Kidney epithelial cell (primary cell): ENCODE results near the gene ATOH8. TPM values are rescaled to one million over a fixed set of nuclear protein-coding genes. Genes with fewer than 3 reads are reported as not detected.

Experiments used
- DNase-seq: peaks from one replicate; pipeline ENCODE4 v3.0.0-alpha.2; 2010; ENCODE audit warnings: low read depth
- H3K27me3 ChIP-seq: 2 replicates; pipeline ENCODE4 v1.6.0; 2011; ENCODE audit warnings: low read length; ENCODE audit not compliant: control insufficient read depth, insufficient read depth
- H3K36me3 ChIP-seq: 2 replicates; pipeline ENCODE4 v1.5.1; 2011; ENCODE audit warnings: low read length; ENCODE audit not compliant: control insufficient read depth, insufficient read depth
- H3K4me3 ChIP-seq: 2 replicates; pipeline ENCODE4 v1.5.1; 2011; ENCODE audit warnings: low read depth, mild to moderate bottlenecking, control low read depth, low read length
- total RNA-seq: library from RNA; depleted of rRNA; stranded (reverse); fragments of >200 nt; gene quantifications from 2 replicates; pipeline ENCODE4 v1.2.3, GENCODE V29; 2015
- TF ChIP-seq, protein P1 (sequence below): IDR thresholded peaks from 2 replicates; pipeline ENCODE4 v1.5.1; 2011; ENCODE audit warnings: mild to moderate bottlenecking, moderate library complexity, low read length, control low read depth, inconsistent platforms; ENCODE audit not compliant: insufficient read depth, poor library complexity, severe bottlenecking

ATOH8 gene, protein sequence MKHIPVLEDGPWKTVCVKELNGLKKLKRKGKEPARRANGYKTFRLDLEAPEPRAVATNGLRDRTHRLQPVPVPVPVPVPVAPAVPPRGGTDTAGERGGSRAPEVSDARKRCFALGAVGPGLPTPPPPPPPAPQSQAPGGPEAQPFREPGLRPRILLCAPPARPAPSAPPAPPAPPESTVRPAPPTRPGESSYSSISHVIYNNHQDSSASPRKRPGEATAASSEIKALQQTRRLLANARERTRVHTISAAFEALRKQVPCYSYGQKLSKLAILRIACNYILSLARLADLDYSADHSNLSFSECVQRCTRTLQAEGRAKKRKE
- 0.41 and 1.0 TPM in 2 replicates for total RNA-seq

GRCh38 chr2:85753525-85754312 is at the start of gene ATOH8:
TSS of gene ATOH8 (plus strand) at chr2:85753991. CDS start at chr2:85754190, 199 bp downstream.
- no peaks in the 10 kb centered on the region for H3K36me3 ChIP-seq
- H3K27me3 ChIP-seq, result peaks cover 67% of the 10 kb centered on the region
- DNase-seq, result no peak
- peak within 1 kb of the TSS; percentile 42 for H3K4me3 ChIP-seq
- TF ChIP-seq, protein P1, sequence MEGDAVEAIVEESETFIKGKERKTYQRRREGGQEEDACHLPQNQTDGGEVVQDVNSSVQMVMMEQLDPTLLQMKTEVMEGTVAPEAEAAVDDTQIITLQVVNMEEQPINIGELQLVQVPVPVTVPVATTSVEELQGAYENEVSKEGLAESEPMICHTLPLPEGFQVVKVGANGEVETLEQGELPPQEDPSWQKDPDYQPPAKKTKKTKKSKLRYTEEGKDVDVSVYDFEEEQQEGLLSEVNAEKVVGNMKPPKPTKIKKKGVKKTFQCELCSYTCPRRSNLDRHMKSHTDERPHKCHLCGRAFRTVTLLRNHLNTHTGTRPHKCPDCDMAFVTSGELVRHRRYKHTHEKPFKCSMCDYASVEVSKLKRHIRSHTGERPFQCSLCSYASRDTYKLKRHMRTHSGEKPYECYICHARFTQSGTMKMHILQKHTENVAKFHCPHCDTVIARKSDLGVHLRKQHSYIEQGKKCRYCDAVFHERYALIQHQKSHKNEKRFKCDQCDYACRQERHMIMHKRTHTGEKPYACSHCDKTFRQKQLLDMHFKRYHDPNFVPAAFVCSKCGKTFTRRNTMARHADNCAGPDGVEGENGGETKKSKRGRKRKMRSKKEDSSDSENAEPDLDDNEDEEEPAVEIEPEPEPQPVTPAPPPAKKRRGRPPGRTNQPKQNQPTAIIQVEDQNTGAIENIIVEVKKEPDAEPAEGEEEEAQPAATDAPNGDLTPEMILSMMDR, result no peak

DNA sequence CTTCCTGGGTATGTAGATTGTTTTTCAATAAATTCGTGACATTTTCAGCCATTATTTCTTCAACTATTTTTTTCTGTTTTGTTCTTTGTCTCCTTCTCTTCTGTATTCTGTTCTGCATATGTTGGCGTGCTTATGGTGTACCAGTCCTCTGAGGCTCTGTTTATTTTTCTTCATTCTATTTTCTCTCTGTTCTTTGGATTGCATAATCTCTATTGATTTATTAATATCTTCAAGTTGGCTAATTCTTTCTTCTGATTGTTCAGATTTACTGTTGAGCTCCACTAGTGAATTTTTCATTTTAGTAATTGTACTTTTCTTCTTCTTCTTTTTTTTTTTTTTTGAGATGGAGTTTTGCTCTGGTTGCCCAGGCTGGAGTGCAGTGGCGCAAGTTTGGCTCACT is 49.8 kb upstream of the ATOH8 start:
- TF ChIP-seq, protein P1, result no peak
- no peak for DNase-seq
- H3K27me3 ChIP-seq, result no peaks in the 10 kb centered on the region
- H3K36me3 ChIP-seq, result no peaks in the 10 kb centered on the region
- H3K4me3 ChIP-seq, result no peak overlapping the region

GRCh38 chr2:85704800-85705679 is 48.8 kb upstream of the ATOH8 start:
- Histone ChIP-seq H3K36me3 (no peaks in the 10 kb centered on the region), H3K27me3 (no peaks in the 10 kb centered on the region), H3K4me3 (no peak overlapping the region)
- TF ChIP-seq, protein P1, result no peak
- DNase-seq, result no peak

GRCh38 chr2:85705680-85706039 is 48.1 kb upstream of the ATOH8 start:
- no peaks in the 10 kb centered on the region for H3K36me3 ChIP-seq
- H3K4me3 ChIP-seq, result no peak overlapping the region
- TF ChIP-seq, protein P1, result no peak
- no peaks in the 10 kb centered on the region for H3K27me3 ChIP-seq
- peak; percentile 97 for DNase-seq

- Histone ChIP-seq H3K36me3 (no peaks in the 10 kb centered on the region), H3K27me3 (no peaks in the 10 kb centered on the region), H3K4me3 (no peak overlapping the region)
- TF ChIP-seq, protein P1, result no peak
- no peak for DNase-seq
Observed at GRCh38 chr2:85706063-85706462, 47.7 kb upstream of the ATOH8 start.
